GM15510 (cell line): ENCODE data around the gene QSOX1.

Source experiments
- POLR2A ChIP-seq: IDR thresholded peaks from 3 replicates; pipeline ENCODE4 v1.6.1; 2011; ENCODE audit warnings: borderline replicate concordance; ENCODE audit not compliant: insufficient read length; ENCODE audit errors: extremely low read depth

Gene QSOX1

DNA sequence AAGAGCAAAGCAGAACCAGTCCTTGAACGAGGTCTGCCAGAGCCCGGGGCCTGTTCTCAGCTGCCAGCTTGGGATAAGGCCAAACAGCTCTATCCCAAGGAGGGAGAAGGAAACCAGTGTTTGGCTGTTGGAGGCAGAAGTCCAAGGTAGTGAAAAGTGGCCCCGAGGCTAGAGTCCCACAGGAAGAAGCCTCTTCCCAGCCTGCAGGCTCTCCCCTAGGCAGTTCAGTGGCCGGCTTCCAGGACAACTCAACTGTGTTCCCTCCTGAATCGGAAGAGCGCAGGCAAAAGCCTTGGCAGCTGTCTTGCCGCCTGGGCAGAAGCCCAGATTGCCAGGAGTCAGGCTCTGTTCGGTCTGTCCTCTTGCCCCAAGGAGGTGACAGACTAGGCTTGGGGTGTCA is 19.3 kb downstream of the QSOX1 start:
- TF ChIP-seq POLR2A: no peak

DNA sequence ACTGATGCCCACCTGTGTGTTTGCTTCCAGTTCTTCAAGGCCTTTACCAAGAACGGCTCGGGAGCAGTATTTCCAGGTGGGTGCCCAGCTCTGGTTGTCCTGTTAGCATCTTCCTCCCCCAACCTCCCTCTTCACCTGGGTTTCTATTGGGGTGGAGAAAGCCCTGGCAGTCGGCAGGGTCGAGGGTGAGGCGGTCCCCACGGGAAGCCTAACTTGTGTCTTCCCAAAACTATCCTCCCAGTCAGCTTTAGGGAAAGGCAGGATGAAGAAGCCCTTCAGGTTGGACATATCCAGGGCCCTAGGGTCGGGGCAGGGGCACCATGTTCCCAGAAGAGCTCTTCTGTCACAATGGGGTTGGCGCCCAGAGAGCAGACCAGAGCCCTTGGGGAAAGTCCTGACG is 20.6 kb downstream of the QSOX1 start:
- TF ChIP-seq POLR2A: no peak

DNA sequence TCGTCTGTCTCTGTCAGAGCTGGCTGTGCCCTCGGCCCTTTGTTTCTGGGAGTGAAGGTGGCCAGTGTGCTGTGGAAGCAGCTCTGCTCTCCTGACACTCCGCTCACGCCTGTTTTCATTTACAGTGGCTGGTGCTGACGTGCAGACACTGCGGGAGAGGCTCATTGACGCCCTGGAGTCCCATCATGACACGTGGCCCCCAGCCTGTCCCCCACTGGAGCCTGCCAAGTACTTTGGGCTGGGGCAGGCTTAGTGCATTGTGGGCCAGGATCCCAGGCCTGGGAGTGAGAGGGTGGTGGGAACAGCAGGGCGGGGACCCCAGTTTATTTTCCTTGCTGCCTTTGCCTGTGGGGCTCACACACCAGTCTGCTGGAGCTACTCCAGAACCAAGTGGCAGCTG is 21.1 kb downstream of the QSOX1 start:
- no peak for TF ChIP-seq POLR2A

DNA sequence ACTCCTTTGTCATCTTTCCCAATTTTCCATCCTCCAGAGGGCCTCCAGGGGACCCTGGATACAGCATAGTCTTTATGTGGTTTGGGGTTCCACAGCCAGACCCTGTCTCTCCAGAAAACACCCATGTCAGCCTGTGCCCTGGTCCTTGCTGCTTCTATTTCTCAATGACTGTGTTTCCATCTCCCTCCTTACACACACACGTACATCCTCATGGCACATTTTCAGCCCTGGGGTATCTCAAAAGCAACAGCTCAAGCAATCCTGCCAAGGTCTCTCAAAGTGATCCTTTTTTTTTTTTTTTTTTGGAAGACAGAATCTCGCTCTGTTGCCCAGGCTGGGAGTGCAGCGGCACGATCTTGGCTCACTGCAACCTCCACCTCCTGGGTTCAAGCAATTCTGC is 22.3 kb downstream of the QSOX1 start:
- no peak for TF ChIP-seq POLR2A

DNA sequence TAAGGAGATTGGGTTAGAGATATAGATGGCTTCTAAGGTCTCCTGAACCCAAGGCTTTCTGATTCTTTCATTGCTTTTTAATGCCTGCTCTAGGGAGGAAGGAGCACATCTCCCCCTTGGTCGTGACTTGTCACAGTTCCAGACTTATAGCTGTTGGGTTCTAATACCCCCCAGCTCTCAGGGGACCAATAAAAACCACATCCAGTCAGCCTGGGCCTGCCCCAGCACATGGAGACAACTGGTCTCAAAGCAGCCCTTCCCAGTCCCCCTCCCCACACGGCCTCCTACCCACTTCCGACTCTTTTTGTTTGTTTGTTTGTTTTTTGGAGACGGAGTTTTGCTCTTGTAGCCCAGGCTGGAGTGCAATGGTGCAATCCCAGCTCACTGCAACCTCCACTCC is 23.3 kb downstream of the QSOX1 start:
- no peak for TF ChIP-seq POLR2A

DNA sequence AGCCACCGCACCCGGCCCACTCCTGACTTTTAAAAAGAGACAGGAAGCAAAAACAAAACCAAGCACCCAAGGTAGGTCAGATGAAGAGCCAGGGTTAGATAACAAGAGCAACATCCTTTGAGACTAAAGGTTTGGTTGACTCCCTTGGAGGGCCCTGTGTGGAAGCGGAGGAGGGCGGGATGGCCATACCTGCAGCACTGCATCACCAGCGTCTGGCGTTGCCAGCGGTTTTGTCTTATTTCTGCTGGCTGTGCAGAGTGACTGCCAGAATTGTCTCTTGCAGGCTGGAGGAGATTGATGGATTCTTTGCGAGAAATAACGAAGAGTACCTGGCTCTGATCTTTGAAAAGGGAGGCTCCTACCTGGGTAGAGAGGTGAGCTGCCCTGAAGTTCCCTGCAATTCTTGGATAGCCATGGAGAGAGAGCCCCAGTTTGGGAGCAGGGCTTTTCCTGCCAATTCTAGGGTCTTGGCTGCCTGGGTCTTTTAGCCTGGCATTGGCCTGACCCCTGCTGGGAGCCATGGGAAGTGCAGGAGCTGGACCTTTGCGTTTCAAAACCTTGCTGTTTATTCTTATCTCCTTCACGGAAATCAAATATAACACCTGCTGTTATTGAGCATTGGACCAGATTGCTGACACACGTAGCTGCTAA is 24.0 kb downstream of the QSOX1 start:
- TF ChIP-seq POLR2A: no peak

DNA sequence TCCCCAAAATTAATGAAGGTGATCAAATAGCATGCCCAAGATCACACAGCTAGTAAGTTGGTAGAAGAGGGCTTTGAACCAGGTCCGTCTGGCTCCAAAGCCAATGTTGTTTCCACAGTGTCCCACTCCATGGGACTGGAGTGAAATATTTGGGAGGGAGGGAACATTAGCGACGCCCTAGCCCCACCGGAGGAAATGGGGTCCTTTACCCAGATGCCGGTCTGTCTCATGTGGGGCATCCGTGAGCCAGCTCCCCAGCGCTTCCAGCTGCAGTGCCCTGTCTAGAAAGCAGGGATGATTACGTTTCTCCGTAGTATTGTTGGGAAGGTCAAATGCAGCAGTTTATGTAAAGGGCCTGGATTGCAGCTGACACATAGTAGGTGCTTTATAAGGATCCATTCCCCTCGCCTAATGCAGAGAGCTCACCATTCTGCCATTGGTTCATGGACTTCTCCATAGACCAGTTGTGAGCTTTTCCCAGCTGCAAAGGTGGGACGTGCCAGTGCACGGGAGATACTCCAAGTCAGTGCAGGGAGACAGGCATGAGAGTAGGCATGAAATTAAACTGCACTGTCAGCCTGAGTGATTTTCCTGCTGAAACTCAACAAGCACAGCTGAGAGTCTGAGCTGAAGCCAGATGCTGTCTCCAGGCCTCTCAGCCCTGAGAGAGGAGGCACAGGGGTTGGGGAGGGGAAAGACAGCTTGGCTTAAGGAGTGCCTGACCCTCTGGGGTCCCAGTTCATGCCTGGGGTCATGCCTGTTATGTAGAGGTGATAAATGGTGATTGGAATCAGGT is 24.7 kb downstream of the QSOX1 start:
- TF ChIP-seq POLR2A: no peak

DNA sequence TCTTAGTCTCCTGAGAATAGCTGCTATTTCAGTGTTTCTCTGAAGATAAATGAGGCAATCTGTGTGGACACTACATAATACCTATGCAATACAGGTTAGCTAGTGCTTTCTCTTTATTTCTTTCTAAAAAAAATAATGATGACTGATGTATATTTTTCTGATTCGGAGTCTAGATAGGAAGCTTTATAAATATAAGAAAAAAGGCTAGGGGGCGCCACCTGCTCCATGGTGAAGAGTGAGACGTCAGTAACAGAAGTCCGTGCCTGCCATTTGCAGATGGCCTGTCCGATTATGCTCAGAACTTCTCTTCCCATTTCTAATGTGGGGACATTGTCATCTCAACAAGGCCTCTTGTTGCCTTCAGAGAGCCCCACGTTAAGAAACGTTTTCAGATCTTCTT is 26.4 kb downstream of the QSOX1 start:
- TF ChIP-seq POLR2A: no peak

DNA sequence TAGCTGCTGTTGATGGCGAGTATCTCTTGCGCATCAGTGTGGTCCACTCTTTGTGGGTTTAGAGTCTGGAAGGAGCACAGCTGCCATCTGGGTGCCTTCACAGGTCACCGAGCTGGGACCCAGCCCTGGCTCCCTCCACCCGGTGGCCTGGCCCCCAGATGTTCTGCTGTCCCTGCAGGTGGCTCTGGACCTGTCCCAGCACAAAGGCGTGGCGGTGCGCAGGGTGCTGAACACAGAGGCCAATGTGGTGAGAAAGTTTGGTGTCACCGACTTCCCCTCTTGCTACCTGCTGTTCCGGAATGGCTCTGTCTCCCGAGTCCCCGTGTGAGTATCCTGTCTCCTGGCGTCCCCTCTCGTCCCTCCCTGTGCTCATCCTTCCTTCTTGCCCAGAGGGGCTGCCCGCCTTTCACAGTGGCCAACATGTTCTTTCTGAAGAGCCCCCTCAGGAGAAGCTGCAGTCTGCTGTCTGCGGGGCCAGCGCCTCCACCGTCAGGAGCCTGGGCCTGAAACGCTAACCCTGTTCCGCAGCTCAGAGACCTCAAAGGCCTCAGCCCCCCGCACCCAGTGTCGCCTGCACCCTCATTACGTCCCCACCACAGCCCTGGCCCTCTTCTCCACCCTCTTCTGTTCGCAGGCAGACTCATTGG is 27.4 kb downstream of the QSOX1 start:
- no peak for TF ChIP-seq POLR2A

DNA sequence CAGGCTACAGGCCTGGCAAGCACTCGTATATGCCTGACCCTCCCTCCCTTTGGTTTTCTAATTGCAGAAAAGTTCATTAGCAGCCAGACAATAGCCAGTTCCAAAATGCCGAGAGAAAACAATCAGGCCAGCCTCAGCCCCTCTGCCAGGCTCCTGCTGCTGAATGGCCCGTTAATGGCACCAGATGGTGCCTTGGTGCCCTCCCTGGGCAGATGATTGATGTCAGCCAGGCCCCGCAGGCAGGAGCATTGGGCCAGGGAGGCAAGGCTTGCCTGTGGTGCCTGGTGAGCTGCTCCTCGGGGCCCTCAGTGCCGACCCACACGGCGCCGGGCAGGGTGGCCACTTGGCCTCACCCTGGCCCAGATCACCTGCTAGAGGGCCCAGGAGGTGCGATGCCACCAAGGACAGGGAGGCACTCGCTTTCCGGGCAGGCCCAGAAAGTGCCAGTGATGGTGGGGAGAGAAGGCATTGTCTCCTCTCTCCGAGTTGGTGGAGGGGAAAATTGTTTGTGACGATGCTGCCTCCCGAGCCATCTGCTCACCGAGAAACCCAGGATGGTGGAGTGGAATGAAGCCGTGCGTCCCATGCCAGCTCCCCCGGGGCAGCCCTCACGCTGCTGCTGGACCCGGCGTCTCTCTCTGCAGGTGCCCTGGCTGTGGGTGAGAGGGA is 28.1 kb downstream of the QSOX1 start:
- TF ChIP-seq POLR2A: no peak

DNA sequence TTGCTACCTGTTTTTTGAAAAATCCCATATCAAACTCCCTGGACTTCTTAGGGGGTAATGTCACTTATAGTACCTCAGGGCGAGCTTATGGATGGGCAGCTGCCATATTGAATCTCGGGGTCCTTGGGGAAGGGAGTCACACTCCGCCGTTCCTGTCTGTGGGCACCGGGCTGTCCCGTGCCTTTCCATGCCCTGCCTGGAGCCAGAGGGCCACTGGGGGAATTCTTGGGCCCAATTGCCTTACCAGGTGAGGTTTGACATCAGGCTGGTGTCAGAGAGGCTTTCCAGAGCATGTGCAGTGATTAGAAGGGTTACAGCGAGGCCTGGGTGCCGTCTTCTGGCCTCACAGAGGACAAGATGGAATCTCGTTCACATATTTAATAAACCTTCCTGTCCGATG is 28.8 kb downstream of the QSOX1 start:
- TF ChIP-seq POLR2A: no peak

DNA sequence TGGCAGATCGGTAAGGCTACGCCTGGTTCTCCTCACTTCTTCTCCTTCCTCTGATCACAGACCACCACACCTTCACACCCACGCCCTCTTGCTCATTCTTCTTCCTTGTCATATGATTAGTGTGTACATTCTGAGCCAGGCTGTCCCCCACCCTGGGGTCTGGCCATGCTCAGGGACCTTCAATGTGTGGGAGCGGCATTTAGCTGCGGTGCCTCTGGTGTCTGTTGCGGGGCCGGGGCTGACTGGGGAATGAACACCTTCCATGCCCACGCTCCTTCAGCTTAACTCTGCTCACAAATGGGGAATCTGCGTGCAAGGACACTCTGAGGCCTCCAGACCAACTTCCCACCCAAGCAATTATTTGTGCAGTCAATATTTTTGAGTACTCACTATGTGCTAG is 29.4 kb downstream of the QSOX1 start:
- no peak for TF ChIP-seq POLR2A

DNA sequence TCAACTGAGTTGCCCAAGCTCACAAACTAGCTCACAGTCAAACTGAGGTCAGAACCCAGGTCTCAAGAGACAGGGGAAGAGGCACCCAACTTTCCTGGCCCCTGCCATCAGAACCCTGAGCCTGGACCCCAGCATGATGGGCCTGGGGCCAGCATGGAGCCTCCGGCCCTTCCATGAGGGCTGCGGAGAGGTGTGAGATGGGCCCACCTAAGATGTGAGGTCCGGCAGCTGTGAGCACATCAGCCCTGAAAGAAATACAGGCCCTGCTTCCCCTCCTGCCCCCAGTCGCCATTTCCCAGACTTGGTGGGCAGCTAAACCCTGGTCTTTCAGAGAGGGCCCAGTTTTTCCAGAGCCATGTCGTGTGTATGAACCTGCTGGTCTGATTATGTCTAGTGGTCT is 30.6 kb downstream of the QSOX1 start:
- TF ChIP-seq POLR2A: no peak

DNA sequence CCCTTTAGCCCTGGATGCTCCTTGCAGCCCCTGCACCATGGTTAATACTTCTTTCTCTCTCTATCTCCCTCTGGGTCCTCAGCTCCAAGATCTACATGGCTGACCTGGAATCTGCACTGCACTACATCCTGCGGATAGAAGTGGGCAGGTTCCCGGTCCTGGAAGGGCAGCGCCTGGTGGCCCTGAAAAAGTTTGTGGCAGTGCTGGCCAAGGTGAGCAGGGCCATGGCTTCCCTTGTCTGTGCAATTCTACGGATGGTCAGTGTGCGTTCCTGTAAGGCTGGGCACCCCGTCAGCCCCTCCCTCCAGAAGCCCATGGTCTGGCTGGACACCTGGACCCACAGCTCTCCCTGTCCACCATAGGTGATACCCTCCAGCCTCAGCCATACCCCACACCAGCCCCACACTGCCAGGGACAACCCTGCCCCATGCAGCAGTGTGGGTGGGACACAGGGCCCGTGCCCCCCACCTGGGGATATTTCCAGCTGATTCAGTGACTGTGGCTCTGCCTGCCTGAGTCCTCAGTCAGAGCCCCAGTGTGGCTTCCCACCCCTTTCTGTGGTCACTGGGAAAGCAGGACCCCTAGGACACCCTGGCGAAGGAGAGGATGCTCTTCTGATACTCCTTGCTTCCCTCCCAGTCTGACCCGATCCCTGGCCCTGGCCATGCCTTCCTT is 31.4 kb downstream of the QSOX1 start:
- no peak for TF ChIP-seq POLR2A

DNA sequence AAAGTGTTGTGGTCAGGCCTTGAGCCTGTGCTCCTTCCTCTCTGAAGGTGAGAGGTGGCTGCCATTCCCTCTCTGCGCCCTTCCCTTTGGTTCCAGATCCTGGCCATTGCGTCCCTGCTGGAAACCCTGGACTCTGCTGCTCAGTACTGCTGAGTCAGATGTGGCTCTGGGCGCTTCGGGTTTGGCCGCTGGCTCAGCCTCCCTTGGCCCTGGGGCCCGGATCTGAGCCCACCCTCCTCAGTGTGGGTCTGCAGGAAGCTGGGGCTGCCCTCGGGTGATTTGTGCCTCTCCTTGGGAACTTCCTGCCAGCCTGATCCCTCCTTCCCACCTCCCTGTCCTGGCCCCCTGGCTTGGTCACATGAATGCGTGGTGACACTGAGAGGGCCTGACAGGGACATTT is 32.2 kb downstream of the QSOX1 start:
- no peak for TF ChIP-seq POLR2A
